GM12874 (cell line): ENCODE measurements around the gene RAB2B.

Experiments
- CTCF ChIP-seq: IDR thresholded peaks from 2 replicates; pipeline ENCODE4 v1.5.1; 2011; ENCODE audit warnings: low read depth, mild to moderate bottlenecking, control low read depth, low read length, moderate library complexity; ENCODE audit not compliant: insufficient read depth

RAB2B gene

GRCh38 chr14:21520767-21521166 lies 44.0 kb upstream of the RAB2B start:
- no peak for TF ChIP-seq CTCF

DNA sequence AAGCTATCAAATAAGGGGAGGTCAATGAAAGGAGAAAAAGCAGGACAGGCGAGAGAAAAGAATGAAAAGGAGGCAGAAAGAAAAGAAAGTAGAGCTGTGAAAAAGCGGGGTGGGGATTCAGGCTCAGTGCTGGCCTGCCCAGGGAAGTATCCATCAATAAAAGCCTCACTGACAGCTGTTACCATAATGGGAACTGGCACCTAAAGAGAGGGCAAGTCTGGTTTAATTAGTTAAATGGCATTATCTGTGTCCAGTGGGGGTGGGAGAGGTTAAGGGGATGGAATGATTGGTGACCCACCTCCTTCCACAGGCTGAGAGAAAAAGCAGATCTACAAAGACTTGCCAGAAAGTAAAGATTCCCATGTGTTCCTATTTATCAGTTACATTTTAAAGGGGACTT lies 42.0 kb upstream of the RAB2B start:
- no peak for TF ChIP-seq CTCF

GRCh38 chr14:21514341-21514740 lies 37.6 kb upstream of the RAB2B start:
- TF ChIP-seq CTCF: no peak

DNA sequence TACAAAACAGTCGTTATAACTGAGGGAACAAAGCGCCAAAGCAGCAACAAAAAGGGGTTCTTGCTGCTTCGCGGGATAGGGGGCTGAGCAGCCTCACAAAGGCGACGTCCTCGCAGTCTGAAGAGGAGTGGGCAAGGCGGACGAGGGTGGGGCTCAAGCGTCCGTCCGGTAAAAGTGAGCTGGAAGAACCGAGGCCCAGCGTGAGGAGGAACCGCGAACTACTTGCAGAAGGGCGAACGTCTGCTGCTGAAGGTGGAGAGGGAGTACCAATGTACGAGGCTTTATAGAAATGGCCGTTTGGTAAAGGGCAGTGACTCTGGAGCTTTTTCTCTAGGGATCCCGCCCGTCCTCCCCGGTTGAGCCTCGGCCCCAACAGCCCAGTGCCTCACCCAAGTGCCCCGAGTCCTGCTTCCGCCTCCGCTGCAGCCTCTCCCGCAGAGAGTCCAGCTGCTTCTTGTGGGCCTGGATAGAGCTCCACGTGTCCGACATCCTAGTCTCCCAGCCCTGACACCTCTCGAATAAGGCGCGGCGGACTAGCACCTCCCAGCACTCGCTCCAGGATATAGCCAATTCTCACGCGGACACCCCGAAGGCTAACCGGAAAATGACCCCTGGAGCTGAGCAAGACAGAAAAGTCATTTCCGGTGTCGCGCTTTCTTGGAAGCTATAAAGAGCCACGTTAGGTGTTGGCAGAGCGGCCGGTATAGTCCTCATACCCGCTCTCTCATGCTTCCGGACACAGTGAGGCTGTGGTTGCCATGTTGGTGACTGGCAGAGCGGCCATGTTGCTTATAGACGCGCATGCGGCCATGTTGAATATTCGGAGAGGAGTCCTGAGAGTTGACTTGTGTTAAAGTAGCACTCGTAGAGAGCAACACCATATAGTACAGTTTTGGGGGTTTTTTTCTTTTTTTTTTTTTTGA lies 34.2 kb upstream of the RAB2B start, which contains the start of gene METTL3:
Gene METTL3 (minus strand): TSS at position 606 of the 923 bp plus-strand sequence. CDS start 117 bp downstream, at position 489.
- no peak for TF ChIP-seq CTCF

GRCh38 chr14:21509432-21510143 lies 32.8 kb upstream of the RAB2B start:
- no peak for TF ChIP-seq CTCF

DNA sequence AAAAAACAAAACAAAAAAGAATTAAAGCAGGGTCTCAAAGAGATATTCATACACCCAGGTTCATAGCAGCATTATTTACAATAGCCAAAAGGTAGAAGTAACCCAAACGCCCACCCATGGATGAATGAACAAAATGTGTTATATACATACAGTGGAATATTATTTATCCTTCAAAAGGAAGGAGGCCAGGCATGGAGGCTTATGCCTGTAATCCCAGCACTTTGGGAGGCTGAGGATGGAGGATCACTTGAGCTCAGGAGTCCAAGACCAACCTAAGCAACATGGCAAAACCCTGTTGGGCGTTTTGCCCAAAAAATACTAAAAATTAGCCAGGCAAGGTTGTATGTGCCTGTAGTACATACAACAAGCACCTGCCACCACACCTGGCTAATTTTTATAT lies 29.8 kb upstream of the RAB2B start:
- TF ChIP-seq CTCF: no peak

DNA sequence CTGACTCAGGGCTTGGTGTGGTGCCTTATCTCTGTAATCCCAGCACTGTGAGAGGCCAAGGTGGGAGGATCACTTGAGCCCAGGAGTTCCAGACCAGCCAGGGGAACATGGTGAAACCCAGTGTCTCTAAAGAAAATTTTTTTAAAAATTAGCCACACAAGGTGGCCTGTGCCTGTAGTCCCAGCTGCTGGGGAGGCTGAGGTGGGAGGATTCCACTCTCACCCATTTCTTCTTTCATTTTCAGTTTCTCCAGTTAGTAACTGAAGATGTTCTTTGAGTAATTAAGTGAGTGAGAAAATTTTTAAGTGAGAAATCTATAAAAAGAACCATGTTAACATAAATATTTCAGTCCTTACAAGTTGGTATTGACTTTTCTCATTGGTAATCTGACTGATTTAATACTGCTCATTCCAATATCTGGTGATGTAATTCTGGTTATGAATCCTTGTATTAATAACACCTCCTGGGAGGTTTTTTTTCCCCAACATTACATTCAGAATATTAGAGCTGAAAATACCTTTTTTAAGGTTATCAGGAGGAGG lies 28.3 kb upstream of the RAB2B start:
- TF ChIP-seq CTCF: no peak
